Measurements from ENCODE around the gene PRR22. TPM values are rescaled to one million over a fixed set of nuclear protein-coding genes. Genes with fewer than 3 reads are reported as not detected.

Gene PRR22
- total RNA-seq, 1 experiment from 2014 or later: 8.1 TPM

DNA sequence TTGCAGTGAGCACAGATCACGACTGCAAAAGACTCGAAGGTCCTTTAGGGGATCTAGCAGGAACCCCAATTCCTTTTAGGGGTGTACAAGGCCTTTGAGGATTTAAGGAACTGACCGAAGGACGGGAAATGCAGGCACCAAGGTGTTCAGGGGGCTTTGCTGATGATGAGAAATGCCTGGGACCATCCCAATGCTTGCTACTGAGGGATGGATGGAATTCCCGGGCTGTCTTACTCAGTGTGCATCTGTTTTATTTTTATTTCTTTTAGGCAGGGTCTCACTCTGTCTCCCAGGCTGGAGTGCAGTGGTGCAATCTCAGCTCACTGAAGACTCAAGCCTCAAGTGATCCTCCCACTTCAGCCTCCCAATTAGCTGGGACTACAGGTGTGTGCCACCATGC lies 11.3 kb downstream of the PRR22 start:
- H3K23ac ChIP-seq (ENCODE audit: insufficient read length, low read depth, low read length): no peak overlapping the region
- H3K79me2 ChIP-seq (ENCODE audit: insufficient read depth, low read length): no peaks in the 10 kb centered on the region
- no peak overlapping the region for H3K56ac ChIP-seq (ENCODE audit: insufficient read length, low read depth, low read length)
- peak overlapping the region; percentile 95 for H3K18ac ChIP-seq (ENCODE audit: insufficient read length, low read depth, low read length)
- no peak overlapping the region for H2AK5ac ChIP-seq (ENCODE audit: insufficient read length, low read length)
- no peak overlapping the region for H3T11ph ChIP-seq (ENCODE audit: low read length)
- no peak overlapping the region for H2BK15ac ChIP-seq (ENCODE audit: low read depth, low read length)
- no peaks in the 10 kb centered on the region for H3K4me1 Mint-ChIP-seq
- no peaks in the 10 kb centered on the region for H3K27me3 ChIP-seq (ENCODE audit: insufficient read depth, low read length)
- H4K5ac ChIP-seq (ENCODE audit: insufficient read length, low read depth, low read length): no peak overlapping the region
- H2BK120ac ChIP-seq (ENCODE audit: low read depth, low read length, poor library complexity, severe bottlenecking): no peak overlapping the region
- H4K91ac ChIP-seq (ENCODE audit: insufficient read length, low read depth, low read length): no peak overlapping the region
- H3K27ac ChIP-seq (ENCODE audit: insufficient read length, low read depth, low read length): no peak overlapping the region
- no CpG with 5 or more reads among the region's 5 CpGs for WGBS (ENCODE audit: extremely low coverage, insufficient read length, low lambda C conversion rate)
- no peak overlapping the region; the same call in 1 of the 2 replicates for H3K4ac ChIP-seq (ENCODE audit: low read depth, low read length)
- no peak overlapping the region for H2BK5ac ChIP-seq (ENCODE audit: insufficient read length, low read length)
- no peak overlapping the region for H2BK12ac ChIP-seq (ENCODE audit: insufficient read length, low read depth, low read length)
- no peak overlapping the region for H2AFZ ChIP-seq (ENCODE audit: low read length)
- no peaks in the 10 kb centered on the region for H3K79me1 ChIP-seq (ENCODE audit: insufficient read depth, low read depth, low read length, poor library complexity, severe bottlenecking)
- H4K8ac ChIP-seq (replicated peaks; ENCODE audit: insufficient read length, low read depth, low read length): peak overlapping the region; percentile 70
- no peaks in the 10 kb centered on the region for H4K20me1 ChIP-seq (ENCODE audit: control insufficient read depth, insufficient read depth, insufficient read length)
- H3K9me3 ChIP-seq (ENCODE audit: control insufficient read depth, low read depth, low read length): no peaks in the 10 kb centered on the region
- no peaks in the 10 kb centered on the region for H3K4me1 ChIP-seq (ENCODE audit: insufficient read depth, low read length)
- no peak overlapping the region for H3K4me2 ChIP-seq (ENCODE audit: insufficient read depth, insufficient read length, low read length)
- H3K14ac ChIP-seq (ENCODE audit: insufficient read depth, low read length): no peak overlapping the region
- no peaks in the 10 kb centered on the region for H3K36me3 Mint-ChIP-seq (ENCODE audit: insufficient read depth in 1 of 3, low read depth in 3 of 3)
- peaks cover 22% of the 10 kb centered on the region for H3K27me3 Mint-ChIP-seq (ENCODE audit: low read depth)
- no peak overlapping the region for H2BK20ac ChIP-seq (ENCODE audit: low read depth, low read length, poor library complexity, severe bottlenecking)
- DNase-seq: no peak
- no peak overlapping the region for H3K9ac ChIP-seq (ENCODE audit: extremely low read depth, insufficient read length, low read length)
- H3K27ac Mint-ChIP-seq: peak overlapping the region in 1 of 3 experiments; percentile 57; a peak in 1 of 7 replicates
- H3K9me3 Mint-ChIP-seq: no peaks in the 10 kb centered on the region
- no peak for TF ChIP-seq CTCF (conservative IDR thresholded peaks at IDR 0.05)
- no peaks in the 10 kb centered on the region for H3K23me2 ChIP-seq (ENCODE audit: insufficient read length, low read depth, low read length, poor library complexity, severe bottlenecking)
- H3K4me3 Mint-ChIP-seq: no peak overlapping the region

All from H9 (cell line).